Activated T-cell treated with anti-CD3 and anti-CD28 coated beads, Interleukin-2, amount 50 U/mL, for 1 hour (primary cell): ENCODE data around the gene CORO7.

Experiments used
- DNase-seq: peaks from one replicate; pipeline ENCODE4 v3.0.0-alpha.2; 2020

Gene CORO7

DNA sequence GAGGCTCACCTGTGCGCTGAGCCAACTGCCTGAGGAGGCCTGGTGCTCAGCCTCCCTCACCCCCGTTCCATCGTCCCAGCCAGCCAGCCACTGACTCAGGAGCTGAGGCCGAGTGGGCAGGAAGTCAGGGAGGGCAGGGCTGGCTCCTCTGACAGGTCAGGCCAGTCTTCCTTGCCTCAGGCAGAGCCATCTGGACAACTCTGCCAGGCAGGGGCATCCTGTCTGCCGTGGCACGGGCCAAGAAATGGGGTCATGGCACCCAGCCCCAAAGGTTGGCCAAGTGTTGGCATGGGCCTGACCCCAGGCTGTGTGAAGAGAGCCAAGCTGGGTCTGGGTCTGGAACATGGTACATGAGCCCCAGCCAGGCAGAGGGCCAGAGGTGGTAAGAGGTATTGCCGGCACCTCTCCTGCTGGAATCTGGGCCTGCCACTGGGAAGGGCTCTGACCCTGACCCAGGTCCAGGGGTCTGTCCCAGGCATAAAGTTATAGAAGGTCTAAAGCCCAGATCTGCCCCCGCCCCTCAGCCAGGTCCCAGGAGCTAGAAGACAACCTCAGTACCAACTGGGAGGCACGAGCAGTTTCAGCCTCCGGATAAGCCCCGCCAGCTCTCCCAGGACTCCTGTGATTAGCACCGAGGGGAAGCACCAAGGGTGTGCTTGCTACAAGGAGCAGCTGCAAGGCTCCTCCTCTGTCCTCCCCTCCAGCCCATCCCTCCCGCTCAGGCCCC is 47.2 kb downstream of the CORO7 start:
- DNase-seq: no peak

- DNase-seq: no peak
Observed at GRCh38 chr16:4367393-4367856, 49.0 kb downstream of the CORO7 start.

DNA sequence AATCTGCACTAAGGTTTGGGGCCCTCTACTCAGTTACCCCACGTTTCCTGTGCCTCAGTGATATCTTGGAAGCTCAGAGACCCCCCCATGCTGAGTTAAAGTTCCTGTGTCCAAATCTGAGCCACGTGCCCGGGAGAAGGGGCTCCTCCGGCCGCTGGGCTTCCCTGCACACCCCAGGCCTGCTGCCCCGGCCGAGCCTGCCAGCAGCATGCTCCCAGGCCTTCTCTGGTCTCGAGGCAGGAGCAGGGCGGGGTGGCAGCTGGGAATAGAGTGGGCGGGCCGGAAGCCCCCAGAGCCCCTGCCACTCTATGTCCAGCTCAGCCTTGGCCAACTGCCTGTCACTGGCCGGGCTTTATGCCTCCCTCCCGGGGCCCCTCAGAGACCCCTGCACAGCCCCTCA is 50.4 kb downstream of the CORO7 start:
- DNase-seq: no peak

GRCh38 chr16:4365615-4366014 is 50.8 kb downstream of the CORO7 start:
- no peak for DNase-seq

DNA sequence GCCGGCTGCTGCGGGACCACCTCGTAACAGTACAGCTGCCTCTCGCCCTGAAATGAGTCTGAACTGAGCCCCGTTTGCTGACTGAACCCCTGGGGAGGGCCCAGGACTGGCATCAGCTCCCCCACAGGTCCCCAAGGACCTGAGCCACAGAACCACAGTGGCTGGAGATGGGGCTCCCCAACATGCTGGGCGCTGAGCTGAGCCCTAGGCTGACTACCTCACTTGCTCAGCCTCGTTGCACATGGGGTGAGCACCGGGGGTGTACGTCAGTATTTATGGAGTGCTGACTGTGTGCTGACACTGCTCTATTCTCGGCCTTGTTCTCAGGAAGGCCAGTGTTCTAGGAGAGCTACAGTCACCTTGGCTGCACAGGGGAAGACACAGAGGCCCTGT is 51.4 kb downstream of the CORO7 start:
- DNase-seq: no peak

- no peak for DNase-seq
Observed at GRCh38 chr16:4364196-4365013, 52.0 kb downstream of the CORO7 start.

GRCh38 chr16:4362476-4363135 is 53.8 kb downstream of the CORO7 start:
- no peak for DNase-seq

GRCh38 chr16:4361944-4362311 is 54.5 kb downstream of the CORO7 start:
- no peak for DNase-seq

- no peak for DNase-seq
Observed at GRCh38 chr16:4361033-4361943, 55.1 kb downstream of the CORO7 start.

GRCh38 chr16:4360538-4361021 is 55.8 kb downstream of the CORO7 start:
- DNase-seq: no peak

- DNase-seq: no peak
Observed at GRCh38 chr16:4359914-4360313, 56.5 kb downstream of the CORO7 start.

- peak; percentile 76 for DNase-seq
Observed at GRCh38 chr16:4358831-4359561, 57.4 kb downstream of the CORO7 start.

DNA sequence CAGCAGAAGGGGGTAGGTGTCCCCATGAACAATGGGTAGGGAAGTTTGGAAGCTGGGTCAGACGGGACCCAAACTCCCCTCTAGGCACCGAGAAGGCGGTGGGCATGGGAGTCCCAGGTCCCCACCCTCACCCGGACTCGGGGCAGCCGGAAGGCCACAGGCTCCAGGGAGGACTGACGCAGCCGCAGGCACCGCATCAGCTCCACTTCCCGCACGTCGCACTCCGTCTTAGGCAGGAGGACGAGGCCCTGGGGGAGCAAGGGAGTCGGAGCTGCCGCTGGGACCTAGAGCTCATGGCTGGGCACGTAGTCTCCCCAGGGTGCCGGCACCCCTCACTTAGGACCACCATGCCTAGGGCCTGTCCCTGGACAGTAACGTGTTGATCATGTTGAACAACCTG is 58.2 kb downstream of the CORO7 start:
- no peak for DNase-seq

DNA sequence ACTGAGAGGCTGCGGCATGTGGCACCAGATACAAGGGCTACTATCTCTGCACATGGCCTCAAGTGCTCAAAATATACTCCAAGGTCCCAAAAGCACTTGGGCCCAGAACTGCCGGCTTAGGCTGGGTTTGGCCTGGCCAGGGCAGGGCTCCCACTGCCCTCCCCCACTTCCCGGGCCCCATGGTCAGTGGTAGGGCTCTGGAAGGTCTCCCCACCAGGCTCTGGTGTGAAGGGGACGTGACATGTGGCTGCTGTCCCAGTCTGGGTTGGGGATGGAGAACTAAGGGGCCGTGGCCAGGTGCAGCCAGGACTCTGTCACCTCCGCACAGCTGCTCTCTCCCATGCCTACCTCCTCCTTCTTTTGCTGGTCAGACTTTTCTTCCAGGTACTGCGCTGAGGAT is 59.6 kb downstream of the CORO7 start:
- DNase-seq: no peak

- DNase-seq: no peak
Observed at GRCh38 chr16:4354512-4355409, 61.6 kb downstream of the CORO7 start.

DNA sequence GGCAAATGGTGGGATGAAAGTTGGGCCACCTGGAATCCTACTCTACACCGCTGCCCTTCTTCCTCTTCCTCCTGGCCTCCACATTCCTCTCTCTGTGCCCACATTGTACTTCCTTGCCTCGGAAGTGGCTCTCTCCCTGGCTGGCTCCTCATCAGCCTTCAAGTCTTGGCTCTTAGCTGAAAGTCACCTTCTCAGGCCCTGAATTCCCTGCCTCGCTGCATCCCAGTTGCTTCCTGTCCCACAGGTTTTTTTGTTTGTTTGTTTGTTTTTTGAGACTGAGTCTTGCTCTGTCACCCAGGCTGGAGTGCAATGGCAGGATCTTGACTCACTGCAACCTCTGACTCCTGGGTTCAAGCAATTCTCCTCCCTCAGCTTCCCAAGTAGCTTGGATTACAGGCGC is 62.7 kb downstream of the CORO7 start:
- DNase-seq: no peak

GRCh38 chr16:4352843-4353242 is 63.6 kb downstream of the CORO7 start:
- no peak for DNase-seq

DNA sequence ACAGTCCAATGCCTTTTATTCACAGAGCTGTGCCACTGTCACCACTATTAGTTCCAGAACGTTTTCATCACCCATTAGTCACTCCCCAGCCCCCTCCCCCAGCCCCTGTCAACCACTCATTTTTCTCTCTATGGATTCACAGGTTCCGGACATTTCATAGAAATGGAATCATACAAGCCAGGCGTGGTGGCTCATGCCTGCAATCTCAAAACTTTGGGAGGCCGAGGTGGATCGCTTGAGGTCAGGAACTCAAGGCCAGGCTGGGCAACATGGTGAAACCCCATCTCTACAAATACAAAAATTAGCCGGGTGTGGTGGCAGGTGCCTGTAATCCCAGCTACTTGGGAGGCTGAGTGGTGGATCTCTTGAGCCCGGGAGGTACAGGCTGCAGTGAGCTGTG is 64.5 kb downstream of the CORO7 start:
- no peak for DNase-seq

DNA sequence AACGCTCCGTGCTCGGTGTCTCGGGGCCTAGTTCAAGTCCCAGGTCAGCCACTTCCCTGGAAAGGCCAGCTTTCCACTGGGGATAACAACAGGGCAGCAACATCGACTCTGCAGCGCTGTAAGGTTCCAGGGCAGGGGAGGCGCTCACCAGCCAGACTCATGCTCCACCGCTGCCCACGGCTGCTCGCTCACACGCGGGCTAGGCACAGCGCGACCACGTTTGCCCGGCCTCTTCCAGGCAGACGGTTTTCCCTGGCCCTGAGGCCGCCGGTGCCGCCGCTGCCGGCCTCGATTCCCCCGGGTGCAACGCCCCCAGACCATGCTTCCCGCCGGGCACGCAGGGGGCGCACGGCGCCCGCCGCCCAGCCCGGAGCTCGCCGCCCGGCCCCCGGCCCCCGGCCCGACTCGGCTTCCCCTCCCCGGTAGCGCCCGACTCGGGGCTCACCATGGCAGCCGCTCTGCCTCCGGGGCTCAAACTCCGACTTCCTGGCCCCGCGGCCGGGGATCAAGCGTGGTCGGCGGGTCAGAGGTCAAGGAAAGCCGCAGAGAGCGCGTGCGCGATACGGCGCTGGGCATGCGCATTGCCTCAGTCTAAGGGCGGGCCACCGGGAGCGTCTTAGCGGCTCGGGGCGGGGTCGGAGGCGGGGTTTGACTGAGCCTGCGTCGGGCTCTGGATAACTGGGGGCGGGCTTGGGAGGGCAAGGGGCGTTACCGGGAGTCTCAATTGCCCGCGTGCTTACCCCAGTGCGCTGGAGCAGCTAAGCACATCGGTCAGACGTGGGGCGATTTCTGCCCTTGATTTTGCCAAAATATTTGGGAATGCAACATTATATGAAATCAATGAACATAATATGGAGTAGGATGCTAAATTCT is 65.4 kb downstream of the CORO7 start, which contains the start of gene PAM16:
TSS of gene PAM16 (minus strand) at position 535 of the 873 bp plus-strand sequence. CDS start at position 448, 87 bp downstream.
- peak; percentile 98 for DNase-seq

- DNase-seq: no peak
Observed at GRCh38 chr16:4350365-4350786, 66.0 kb downstream of the CORO7 start.
